H1 (cell line): ENCODE results near the gene SKIL.

Experiments used
- CHD2 ChIP-seq: IDR thresholded peaks from 2 replicates; pipeline ENCODE4 v1.6.1; 2012; ENCODE audit warnings: low read length, improper control_type of control experiment
- JUN ChIP-seq: IDR thresholded peaks from 2 replicates; pipeline ENCODE4 v1.6.1; 2011; ENCODE audit warnings: low read depth, mild to moderate bottlenecking, improper control_type of control experiment, low read length
- POLR2A ChIP-seq, 2 experiments: IDR thresholded peaks; 1 replicate in 1 of 2; 2 replicates in 1 of 2; pipeline ENCODE4 v1.6.1; 2011; ENCODE audit warnings: low read depth in 2 of 2, low read length in 2 of 2, mild to moderate bottlenecking in 2 of 2; ENCODE audit errors: control extremely low read depth in 1 of 2
- SP2 ChIP-seq: IDR thresholded peaks from 2 replicates; pipeline ENCODE4 v1.6.1; 2012; ENCODE audit warnings: mild to moderate bottlenecking, low read length, inconsistent platforms

GRCh38 chr3:170359178-170359704 lies 1.7 kb downstream of the SKIL start:
- TF ChIP-seq POLR2A (IDR thresholded peaks at IDR 0.05; ENCODE audit: control extremely low read depth in 1 of 2, low read depth in 2 of 2, low read length in 2 of 2) (no peak), JUN (no peak), SP2 (no peak), CHD2 (no peak)
